DMS153 (cell line): Measurements from ENCODE around the gene TAAR8.
"Not testable (repeated sequence)": the region's sequence is repeated elsewhere in the genome, so short reads cannot be mapped to it uniquely, and the experiment has no call there.

Experiments used
- DNase-seq: peaks from one replicate; lab custom pipeline; 2025; lab: John Stamatoyannopoulos, UW

Gene TAAR8

GRCh38 chr6:132548746-132549463 is 3.6 kb upstream of the TAAR8 start:
- no peak for DNase-seq

GRCh38 chr6:132551214-132551613 is 1.3 kb upstream of the TAAR8 start:
- DNase-seq: no peak

- DNase-seq: not testable (repeated sequence)
Observed at GRCh38 chr6:132560087-132560486, 7.6 kb downstream of the TAAR8 start.

- DNase-seq: no peak
Observed at GRCh38 chr6:132566404-132566803, 13.9 kb downstream of the TAAR8 start.

- no peak for DNase-seq
Observed at GRCh38 chr6:132567566-132567965, 15.1 kb downstream of the TAAR8 start.

GRCh38 chr6:132568611-132569010 is 16.1 kb downstream of the TAAR8 start:
- DNase-seq: no peak

- DNase-seq: no peak
Observed at GRCh38 chr6:132569170-132569569, 16.7 kb downstream of the TAAR8 start.

GRCh38 chr6:132570221-132570777 is 17.8 kb downstream of the TAAR8 start, which contains the start of gene TAAR6:
Gene TAAR6 (plus strand): TSS chr6:132570322. CDS start chr6:132570322, 0 bp downstream.
- no peak for DNase-seq

GRCh38 chr6:132571774-132572173 is 19.3 kb downstream of the TAAR8 start:
- no peak for DNase-seq

GRCh38 chr6:132584698-132585097 is 32.2 kb downstream of the TAAR8 start:
- DNase-seq: no peak

GRCh38 chr6:132587424-132587823 is 35.0 kb downstream of the TAAR8 start:
- DNase-seq: no peak

GRCh38 chr6:132589454-132589853 is 37.0 kb downstream of the TAAR8 start, which contains the start of gene TAAR5:
Gene TAAR5 (minus strand): TSS chr6:132589741. CDS start chr6:132589686, 55 bp downstream.
- DNase-seq: no peak

GRCh38 chr6:132590362-132590761 is 37.9 kb downstream of the TAAR8 start:
- DNase-seq: no peak

GRCh38 chr6:132592855-132593254 is 40.4 kb downstream of the TAAR8 start:
- no peak for DNase-seq

- no peak for DNase-seq
Observed at GRCh38 chr6:132596201-132596600, 43.7 kb downstream of the TAAR8 start.

- no peak for DNase-seq
Observed at GRCh38 chr6:132598473-132598872, 46.0 kb downstream of the TAAR8 start.

- DNase-seq: not testable (repeated sequence)
Observed at GRCh38 chr6:132600900-132601299, 48.4 kb downstream of the TAAR8 start.
